Omental fat pad (tissue), 4 donors: ENCODE data around the gene PHEX. TPM values are rescaled to one million over a fixed set of nuclear protein-coding genes. Genes with fewer than 3 reads are reported as not detected.

Experiments used
- ATAC-seq: fragments of 150-250 bp; one replicate; pipeline ENCODE4 v1.9.1; 2016; ENCODE audit warnings: mild to moderate bottlenecking, moderate library complexity; ENCODE audit not compliant: low FRiP score
- DNase-seq: peaks from one replicate; pipeline ENCODE4 v3.0.0-alpha.2; 2019; ENCODE audit warnings: low spot score
- total RNA-seq, 4 donors: library from RNA; depleted of rRNA; stranded (reverse); fragments of >200 nt; gene quantifications; one replicate each; pipeline ENCODE4 v1.1.0, GENCODE V29; 2016
- TF ChIP-seq, protein P1 (sequence below), 3 donors: fragments of 450-650 bp; IDR thresholded peaks; one replicate each; pipeline ENCODE4 v1.5.1; 2016 to 2017; ENCODE audit warnings: antibody characterized with exemption in 3 of 3, mild to moderate bottlenecking in 3 of 3, moderate library complexity in 2 of 3

Gene PHEX
- total RNA-seq, 4 donors from 2014 or later = 0.06 to 0.24 (median 0.09) TPM; not detected in 1

DNA sequence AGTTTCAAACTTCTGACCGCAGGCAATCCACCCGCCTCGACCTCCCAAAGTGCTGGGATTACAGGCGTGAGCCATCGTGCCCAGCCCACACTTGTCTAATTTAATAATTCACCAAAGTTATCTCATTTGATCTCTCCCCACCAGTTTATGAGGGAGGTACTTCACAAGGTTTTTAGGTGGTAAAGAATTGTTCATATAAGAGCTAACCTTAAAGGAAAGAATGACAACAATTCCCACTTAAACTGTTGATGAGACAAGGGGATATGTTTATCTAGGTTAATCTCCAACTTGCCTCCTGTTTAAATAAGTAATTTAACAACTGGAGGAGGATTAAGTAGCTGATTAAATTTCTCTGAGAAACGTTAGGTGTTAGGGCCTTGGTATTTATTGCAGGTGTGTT, 123.0 kb downstream of the PHEX start:
- no peak for ATAC-seq
- DNase-seq = no peak
- TF ChIP-seq, protein P1, sequence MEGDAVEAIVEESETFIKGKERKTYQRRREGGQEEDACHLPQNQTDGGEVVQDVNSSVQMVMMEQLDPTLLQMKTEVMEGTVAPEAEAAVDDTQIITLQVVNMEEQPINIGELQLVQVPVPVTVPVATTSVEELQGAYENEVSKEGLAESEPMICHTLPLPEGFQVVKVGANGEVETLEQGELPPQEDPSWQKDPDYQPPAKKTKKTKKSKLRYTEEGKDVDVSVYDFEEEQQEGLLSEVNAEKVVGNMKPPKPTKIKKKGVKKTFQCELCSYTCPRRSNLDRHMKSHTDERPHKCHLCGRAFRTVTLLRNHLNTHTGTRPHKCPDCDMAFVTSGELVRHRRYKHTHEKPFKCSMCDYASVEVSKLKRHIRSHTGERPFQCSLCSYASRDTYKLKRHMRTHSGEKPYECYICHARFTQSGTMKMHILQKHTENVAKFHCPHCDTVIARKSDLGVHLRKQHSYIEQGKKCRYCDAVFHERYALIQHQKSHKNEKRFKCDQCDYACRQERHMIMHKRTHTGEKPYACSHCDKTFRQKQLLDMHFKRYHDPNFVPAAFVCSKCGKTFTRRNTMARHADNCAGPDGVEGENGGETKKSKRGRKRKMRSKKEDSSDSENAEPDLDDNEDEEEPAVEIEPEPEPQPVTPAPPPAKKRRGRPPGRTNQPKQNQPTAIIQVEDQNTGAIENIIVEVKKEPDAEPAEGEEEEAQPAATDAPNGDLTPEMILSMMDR (IDR thresholded peaks at IDR 0.05) = no peak

- TF ChIP-seq, protein P1 (IDR thresholded peaks at IDR 0.05) = no peak
- no peak for DNase-seq
- no peak for ATAC-seq
Measured at GRCh38 chrX:22159071-22159470, 126.9 kb downstream of the PHEX start.

GRCh38 chrX:22163326-22163725, 131.2 kb downstream of the PHEX start:
- TF ChIP-seq, protein P1 (IDR thresholded peaks at IDR 0.05) = no peak
- DNase-seq (no peak), ATAC-seq (no peak)

- DNase-seq (no peak), ATAC-seq (no peak)
- TF ChIP-seq, protein P1 (IDR thresholded peaks at IDR 0.05) = no peak
Measured at GRCh38 chrX:22164770-22165388, 132.8 kb downstream of the PHEX start.

- no peak for DNase-seq
- TF ChIP-seq, protein P1 (IDR thresholded peaks at IDR 0.05) = no peak
Measured at GRCh38 chrX:22165732-22166457, 133.8 kb downstream of the PHEX start.

DNA sequence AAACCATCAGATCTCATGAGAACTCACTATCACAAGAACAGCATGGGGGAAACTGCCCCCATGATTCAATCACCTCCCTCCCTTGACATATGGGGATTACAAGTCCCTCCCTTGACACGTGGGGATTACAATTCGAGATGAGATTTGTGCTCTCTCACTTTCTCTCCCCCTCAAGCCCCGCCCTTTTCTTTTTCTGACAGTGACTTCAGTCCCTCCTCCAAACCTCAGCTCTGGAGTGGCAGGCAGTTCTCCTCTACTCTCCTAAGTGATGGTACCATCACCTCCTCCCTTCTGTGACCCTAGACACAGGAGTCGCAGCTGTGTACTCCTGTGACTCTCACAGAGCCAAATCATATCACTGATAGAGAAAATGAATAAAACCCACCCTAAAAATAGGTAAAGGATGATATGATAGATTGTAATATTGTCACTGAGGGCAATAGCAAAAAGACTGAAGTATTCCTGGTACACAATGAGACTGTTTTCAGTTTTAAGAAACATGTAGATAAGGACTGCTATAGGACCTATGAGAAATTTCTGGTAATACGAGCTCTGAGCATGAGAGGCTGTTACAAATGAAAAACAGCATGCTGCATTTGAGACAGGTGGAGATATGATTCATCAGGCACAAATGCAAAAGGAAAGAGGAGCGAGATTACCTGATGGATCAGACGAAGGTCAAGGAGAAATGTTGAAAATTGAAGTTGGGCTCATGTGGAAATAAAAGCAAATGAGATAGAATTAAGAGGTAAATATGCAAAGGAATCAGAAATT, 139.3 kb downstream of the PHEX start:
- ATAC-seq (no peak), DNase-seq (no peak)
- TF ChIP-seq, protein P1 (IDR thresholded peaks at IDR 0.05) = no peak

More at GRCh38 chrX:22165732-22166457, 133.8 kb downstream of the PHEX start:
- ATAC-seq = no peak
